HG03095 (cell line): ENCODE data around the gene SYNPO2.
A peak's percentile ranks its signal among the peaks of the same experiment; 100 is the strongest.

ENCODE experiments used
- ATAC-seq: cut with Tn5 transposase; IDR thresholded peaks from one replicate; pipeline ENCODE4 v1.9.1; 2021; ENCODE audit warnings: moderate library complexity; ENCODE audit not compliant: unreplicated experiment

Gene SYNPO2

DNA sequence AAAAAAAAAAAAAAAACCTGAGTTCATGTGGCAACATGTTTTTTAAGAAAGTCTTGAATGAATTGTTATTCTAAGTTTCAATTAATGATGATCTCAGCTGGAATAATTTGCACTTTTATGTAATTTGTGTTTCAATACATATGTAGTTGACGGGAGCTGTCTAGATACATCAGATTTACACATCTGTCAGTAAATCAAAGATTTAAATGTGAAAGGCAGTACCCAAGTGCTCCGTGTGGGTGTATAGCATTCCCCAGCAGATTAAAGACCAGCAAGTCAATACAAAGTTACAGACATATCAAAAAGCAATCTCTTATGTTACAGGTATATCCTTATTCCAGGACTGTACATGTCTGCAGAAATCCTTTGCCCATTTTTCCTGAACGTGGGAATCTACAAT is 35.2 kb downstream of the SYNPO2 start:
- ATAC-seq, result no peak

DNA sequence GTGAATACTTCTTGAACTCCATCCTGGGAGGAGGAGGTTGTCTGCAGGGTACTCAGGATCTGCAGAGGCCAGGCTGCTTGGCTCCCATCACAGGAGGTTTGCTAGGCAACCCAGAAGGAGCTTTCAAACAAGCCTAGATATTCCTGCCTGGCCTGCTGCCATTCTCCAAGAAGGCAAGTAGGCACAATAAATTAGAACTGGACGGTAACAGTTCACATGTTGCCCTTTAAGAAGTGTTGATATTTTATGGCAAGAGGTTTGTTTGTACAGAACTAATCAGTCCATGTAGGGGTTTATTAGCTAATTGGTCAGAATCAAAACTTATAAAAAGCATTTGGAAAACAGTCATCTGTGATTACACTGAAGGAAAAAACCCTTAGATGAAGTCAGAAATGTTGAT is 39.3 kb downstream of the SYNPO2 start:
- no peak for ATAC-seq

DNA sequence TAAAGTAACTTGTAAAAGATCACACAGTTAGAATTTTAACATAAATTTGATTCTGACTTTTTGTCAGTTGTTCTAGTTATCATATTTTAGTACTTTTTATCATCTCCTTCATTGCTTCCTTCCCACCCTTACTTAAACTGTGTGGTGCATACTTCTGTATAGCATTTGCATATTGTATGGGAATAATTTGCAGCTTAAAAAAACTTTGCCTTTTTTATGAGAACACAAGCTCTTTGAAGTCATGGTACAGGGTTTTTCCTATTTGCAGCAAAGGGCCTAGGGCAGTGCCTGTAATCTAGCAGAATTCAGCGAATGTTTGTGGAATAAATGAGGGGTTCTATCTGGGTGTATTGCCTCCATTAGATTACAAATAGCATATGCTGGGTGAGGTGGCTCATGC is 41.6 kb downstream of the SYNPO2 start:
- ATAC-seq, result no peak

DNA sequence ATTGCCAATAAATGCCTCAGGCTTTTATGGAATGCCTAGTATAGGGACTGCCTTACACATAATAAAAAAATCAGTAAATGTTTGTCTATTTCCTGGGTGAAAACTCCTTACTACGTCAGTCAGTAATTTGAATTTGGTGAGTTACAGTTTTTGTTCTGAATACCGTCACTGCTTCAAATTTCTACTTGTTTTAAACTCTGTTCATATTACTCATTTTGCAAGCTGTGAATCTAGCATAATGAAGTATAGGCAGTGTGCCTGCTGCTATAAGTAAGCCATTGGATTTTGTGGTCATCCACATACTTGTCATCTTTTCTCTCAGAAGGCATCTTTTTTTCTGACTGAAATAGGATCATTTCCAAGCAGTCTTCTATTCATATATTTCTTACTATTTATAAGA is 43.1 kb downstream of the SYNPO2 start:
- ATAC-seq, result no peak

DNA sequence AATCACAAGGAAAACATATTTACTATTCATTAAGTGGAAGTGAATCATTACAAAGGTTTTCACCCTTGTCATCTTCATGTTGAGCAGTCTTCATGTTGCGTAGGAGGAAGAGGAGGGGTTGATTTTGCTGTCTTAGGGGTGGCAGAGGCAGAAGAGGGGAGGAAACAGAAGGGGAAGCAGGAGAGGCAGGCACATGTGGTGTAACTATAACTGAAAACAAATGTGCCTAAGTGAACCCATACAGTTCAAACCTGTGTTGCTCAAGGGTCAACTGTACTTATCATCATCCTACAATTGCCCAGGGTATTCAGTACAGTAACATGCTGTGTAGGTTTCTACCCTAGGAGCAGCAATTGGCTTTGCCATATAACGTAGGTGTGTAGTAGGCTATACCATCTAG is 47.2 kb downstream of the SYNPO2 start:
- no peak for ATAC-seq

DNA sequence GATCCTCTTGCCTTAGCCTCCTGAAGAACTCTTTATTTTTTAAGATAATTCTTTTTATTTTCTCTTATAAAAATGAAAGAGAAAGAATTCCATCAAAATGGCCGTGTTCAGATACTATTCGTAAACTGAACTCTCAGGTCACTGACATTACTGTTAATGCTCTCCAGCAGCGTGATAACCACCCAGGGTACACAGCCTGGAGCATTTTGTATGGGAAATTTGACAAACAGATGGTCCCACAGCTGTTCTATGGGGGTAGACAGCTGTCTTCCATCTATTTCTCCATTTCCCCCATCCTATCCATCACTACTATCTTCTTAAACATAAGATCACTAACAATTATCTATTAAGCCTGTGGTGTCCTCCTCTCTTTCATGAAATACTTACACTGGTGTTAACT is 47.8 kb downstream of the SYNPO2 start:
- no peak for ATAC-seq

DNA sequence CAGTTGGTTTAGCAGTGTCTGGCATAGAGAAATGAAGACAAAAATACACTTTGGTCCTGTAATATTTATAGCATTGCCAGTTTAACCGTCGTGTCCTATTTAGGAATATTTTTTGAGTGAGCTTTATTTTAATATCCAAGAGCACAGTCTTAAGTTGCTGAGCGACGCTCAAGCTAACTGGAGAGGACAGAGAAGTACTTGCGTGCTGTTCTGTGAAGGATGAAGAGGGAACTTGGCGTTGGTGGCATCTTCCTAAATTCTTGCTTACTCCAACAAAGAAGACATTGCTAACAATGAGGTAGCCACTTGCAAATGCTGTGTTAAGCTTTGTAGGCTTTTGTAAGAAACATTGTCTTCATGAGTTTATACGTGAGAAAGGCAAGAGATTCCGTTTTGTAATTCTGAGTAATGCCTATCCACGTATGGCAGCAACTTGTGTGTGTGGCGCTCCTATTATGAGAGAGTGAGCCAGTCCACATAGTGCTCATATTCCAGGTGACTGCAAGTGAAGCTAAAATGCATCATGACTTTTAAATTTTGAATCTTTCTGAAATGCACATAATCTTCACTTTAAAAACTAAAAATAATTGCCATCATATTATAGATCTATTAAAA is 50.6 kb downstream of the SYNPO2 start:
- ATAC-seq, result no peak

DNA sequence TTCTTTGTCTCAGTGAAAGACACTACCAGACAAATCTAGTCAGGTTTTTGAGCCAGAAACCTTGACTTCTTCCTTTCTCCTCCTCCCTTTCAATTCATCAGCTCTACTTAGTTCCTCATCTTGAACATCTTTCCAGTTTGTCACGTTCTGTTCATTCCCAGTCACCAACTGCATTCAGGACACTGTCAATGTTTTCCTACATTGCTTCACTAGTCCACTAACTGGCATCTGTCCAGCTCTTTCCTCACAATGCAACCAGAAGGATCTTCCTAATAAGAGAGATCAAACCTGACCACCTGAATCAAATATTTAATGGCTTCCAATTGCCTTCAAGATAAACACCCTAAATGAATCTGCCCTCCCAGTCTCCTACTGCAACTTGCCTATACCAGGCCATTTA is 52.5 kb downstream of the SYNPO2 start:
- ATAC-seq, result no peak

DNA sequence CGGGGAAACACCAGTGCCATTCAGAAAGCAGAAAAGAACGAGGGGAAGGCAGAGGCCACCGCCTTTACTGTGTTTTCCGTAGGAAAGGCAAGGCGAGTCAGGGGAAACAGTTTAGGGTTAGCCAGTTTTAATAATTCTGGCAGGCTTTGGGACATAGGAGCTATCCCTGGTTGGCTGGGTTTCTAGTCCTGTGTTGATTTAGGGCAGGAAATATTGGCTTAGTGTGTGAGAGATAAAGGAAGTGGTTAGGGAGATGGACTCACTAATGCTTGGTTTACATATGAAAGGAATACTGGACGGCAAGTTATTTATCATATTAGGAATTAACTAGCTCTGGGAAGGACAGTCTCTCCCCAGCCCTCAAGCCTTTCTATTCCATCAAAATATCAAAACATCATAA is 53.1 kb downstream of the SYNPO2 start:
- ATAC-seq, result no peak

DNA sequence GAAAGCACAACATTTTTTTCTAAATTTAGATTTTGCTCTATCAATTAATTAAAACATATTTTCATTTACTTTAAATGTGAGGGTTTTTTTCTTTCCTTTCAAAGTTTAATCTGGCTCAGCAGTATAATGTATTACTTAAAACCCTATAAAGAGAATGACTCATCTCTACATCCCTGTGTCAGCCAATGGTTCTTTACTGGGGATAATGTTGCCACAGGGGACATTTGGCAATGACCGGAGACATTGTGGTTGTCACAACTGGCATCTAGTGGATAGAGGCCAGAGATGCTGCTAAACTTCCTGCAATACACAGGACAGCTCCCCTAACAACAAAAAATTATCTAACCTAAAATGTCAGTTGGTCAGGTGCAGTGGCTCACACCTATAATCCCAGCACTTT is 53.8 kb downstream of the SYNPO2 start:
- no peak for ATAC-seq

DNA sequence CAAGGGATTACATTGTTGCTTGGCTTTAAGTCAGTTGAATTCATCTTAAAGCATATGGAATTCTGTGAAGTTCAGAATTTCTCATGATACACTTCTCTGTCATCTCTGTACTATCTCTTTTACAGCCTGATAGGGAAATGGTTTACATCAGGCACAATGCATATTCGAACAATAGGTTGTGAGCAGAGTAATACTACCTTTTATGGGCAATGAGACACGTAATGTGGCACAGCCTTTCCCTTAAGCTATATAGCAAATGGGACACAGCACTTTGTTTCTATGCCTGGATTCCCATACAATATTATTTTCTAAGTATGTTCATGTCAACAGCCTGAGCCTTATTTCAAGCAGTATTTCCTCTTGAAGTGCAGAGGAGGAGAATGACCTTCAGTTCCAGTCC is 58.4 kb downstream of the SYNPO2 start:
- ATAC-seq, result no peak

DNA sequence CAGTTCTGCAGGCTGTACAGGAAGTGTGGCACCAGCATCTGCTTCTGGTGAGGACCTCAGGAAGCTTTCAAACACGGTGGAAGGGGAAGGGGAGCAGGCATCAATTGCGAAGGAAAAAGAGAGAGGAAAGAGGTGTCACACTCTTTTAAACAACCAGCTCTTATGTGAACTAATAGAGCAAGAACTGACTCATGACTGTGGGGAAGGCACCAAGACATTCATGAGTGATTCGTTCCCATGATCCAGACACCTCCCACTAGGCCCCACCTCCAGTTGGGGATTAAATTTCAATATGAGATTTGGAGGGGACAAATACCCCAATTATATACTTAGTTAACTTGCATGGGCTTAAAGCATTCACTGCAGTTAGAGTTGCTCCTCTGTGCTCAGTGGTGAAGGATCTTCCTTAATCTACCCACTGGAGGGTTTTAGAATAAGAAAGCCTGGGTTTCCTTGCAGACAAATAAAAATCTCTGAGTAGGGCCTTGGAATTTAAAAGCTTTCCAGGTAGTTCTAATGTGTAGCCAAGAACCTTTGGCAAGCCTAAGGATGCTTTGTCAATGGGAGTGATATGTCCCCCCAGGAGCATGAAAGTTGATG is 60.0 kb downstream of the SYNPO2 start:
- no peak for ATAC-seq

DNA sequence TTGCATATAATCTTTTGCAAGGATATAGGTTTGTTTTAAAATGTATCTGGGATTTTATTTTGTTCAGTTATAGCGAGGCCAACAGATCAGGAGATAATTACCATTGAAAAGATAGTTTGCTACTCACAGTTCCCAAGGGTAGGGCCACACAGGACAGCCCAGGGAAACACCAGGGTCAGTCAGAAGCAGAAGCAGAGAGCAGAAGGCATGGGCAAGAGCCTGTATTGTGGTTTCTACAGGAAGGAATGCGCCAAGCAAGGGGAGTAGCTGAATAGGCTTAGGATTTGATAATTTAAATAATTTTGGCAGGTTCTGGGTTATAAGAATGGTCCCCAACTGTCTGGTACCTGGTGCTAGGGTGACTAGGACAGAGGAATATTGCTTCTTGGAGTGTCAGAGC is 61.6 kb downstream of the SYNPO2 start:
- ATAC-seq, result no peak

DNA sequence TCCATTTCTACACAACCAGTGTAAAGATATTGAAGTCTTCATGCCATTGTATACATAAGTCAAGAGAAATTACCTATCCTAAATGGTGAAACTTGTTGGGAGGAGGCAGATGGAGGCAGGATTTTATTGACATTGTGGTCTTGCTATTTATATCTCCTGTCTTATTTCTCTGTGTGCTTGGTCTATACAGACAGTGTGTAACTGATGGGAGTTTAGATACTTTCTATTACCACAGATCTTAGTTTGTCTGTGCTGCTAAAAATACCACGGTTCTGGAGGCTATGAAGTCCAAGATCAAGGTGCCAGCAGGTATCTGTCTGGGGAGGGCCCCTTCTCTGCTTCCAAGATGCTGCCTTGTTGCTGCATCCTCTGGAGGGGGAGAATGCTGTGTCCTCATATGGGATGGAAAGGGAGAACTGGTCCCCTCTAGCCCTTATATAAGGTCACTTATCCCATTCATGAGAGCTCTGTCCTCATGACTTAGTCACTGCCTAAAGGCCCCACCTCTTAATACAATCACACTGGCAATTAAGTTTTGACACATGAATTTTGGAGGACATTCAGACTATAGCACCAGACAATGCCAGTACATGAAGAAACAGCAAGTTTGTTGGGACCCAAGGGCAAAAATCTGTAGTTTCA is 62.4 kb downstream of the SYNPO2 start:
- ATAC-seq, result no peak

DNA sequence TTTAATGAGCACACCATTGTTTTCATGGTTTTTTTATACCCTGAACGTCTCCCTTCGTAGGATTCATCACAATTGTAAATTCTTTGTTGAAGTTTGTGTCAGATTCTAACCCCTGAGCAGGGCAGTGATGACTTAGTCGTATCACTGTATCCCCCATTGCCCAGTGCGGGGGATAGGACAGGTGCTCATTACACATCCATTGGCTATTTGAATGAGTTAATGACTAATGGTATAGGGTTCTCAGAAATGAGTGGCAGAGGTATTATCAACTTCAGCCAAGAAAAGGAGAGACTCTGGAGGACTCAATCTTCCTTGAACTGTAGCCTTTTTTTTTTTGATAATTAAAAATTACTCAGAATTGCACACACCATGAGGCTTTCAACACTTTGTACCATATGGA is 64.6 kb downstream of the SYNPO2 start:
- ATAC-seq, result no peak

DNA sequence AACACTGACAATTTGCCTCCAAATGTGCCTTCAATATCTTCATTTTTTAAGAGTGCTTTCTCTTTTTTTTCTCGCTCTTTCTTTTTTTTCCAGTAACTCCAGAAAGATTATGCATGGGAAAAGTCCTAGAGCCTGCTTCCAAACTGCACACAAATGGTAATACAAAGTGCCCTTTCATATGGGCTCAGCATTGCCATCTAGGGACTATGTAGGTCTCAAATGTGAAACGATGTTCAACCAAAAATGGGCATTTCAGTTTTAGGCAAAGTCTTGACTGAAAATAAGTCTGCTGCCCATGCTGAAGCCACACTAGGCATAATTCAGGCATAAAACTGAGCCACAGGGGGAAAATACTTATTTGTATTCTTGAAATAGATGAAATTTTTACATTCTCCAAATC is 65.6 kb downstream of the SYNPO2 start:
- ATAC-seq, result no peak

DNA sequence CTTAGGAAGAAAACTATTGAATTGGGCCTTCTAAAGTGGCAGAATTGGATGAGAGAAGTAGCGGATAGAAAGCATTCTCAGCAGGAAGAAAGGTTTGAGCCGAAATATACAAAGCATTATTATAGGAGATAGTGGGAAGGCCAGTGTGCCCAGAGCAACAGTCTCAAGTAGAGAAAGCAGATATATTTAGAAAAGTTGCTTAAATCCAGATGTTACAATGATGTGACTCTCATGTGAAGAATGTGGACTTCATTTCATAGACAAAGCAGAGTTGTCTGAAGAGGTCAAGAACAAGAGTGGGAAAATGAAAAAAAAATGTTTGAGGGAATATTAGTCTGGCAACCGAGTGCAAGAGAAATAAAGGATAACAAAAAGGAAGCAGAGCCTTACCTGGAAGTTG is 66.9 kb downstream of the SYNPO2 start:
- ATAC-seq, result no peak

DNA sequence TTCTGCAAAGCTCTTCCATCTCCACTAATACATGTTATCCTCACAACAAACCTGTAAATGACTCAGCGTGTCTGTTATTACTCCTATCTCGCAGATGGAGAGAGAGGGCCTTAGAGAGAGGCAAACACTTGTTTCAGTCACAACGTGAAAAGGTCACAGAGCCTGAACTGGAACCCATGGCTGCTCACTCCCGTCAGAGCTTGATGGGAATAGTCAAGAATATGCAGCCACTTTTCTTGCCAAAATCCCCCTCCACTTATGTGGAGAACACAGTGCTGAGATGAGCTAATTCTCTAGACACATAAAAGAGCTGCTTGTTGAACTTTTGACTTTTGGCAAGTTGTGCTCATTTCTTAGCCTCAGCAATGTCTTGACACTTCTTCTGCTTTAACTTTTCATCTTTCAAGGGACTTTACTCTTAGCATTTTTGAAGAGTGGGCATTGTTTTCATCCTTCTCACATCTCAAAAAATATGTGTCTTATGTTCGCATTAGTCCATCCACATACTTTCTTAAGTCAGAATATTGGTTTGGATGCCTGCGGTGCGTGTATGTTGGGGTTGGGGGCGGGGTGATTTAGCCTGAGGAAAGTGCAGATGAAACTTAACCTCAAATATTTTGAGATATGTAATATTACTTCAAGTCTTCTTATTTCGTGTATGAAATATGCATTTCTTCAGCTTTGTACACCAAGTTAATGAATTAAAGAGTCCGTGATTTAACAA is 69.2 kb downstream of the SYNPO2 start:
- ATAC-seq, result no peak

DNA sequence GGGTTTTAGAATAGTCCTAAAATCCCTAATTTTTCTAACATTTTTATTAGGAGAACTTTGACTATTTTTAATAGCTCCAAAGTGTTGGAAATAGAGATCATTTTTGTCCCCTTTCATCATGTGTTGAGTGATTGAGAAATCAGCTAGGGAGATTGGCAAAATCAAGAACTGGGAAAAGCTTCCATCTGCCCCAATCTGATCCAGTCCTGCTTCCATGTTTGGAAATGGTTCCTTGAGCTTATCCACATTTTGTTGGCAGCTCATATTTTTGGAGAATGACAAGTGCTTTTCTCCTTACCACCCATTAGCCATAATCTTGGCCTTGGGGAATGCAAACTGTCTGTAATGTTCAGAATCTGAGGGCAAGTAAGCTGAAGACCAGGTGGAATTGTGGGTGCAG is 73.9 kb downstream of the SYNPO2 start:
- no peak for ATAC-seq

DNA sequence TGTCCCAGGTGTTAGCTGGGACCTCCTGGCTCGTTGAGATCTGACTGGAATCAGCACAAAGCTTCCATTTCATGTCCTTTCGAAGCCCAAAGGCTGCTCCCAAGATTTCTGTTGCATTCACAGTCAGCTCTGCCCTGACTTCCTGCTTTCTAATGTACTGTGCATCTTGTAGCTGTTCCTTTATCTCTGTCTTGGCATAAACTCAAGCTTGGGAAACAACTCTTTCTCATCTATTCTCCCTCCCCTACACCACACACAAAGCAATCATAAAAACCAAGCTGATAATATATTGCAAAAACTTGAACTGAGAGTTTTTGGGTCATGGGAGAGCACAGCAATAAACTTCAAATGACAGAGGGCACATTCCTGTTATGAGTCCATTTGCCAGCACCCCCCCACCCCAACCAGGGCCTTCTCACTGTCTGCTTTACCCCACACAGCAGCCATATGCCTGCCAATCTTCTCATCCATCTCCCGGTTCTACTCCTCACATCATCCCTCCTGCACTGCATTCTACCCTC is 76.3 kb downstream of the SYNPO2 start:
- ATAC-seq, result no peak

DNA sequence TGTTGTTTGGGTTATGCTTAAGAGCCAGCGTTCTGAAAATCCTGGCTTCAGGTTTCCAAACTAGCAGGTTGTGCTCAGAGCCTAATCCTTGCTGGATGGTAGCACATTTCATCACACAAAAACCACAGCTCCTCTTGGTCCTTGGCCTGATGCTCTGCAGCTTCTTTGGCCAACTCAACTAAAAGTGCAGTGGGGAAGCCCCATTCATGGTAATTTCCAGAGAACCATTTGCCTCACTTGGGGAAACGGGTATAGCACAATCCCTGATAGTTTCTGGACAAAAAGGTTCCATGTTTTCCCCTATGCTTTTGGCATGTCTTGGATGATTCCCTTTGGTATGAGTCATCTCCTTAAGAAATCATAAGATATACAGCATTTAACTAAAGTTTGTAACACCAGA is 78.7 kb downstream of the SYNPO2 start:
- ATAC-seq, result no peak

DNA sequence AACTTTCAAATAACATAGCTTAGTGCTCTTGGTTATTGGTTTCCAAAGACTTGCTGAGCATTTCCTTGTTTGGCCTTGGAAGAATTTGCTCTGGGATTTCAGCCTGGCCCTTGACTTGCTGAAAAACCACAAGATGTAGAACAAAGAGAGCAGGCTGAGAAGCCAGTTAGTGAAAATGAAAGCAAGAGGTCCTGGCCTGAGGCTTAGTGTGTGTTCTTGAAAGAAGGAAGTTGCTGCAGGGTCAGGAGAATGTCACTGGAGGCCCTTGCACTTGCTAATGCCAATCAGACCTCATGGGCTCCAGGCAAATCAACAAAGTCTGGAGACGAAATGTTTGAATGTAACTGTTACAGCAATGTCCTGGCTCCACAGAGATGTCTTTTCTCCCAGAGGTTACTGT is 79.4 kb downstream of the SYNPO2 start:
- peak; percentile 100 for ATAC-seq
